ENCODE data around the gene ZNRF1. TPM values are rescaled to one million over a fixed set of nuclear protein-coding genes. Genes with fewer than 3 reads are reported as not detected.
"Not testable (repeated sequence)": the region's sequence is repeated elsewhere in the genome, so short reads cannot be mapped to it uniquely, and the experiment has no call there.

The ZNRF1 gene
- total RNA-seq, 4 donors from 2014 or later = 18.2 to 28.3 (median 23.6) TPM

DNA sequence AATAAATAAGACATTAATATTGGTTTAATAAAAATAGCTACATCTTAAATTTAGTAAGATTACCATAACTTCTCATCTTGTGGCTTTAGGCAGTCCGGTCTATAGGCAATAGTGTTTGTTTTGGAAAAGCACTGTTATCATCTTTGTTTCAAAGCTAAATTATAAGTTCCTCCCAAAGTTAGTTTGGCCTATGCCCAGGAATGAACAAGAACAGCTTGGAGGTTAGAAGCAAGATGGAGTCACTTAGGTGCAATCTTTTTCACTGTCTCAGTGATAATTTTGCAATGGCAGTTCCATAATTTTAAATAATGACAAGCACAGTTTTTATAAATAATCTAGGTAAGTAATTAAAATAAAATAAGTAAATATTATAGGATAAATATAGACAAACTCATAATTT, 123.8 kb downstream of the ZNRF1 start:
- H3K4me3 ChIP-seq = no peak overlapping the region
- H3K4me1 ChIP-seq = no peaks in the 10 kb centered on the region
- DNase-seq (ENCODE audit: extremely low spot score) = no peak
- H3K27ac ChIP-seq (replicated peaks in 1 of 4) = no peak overlapping the region
- H3K36me3 ChIP-seq = no peaks in the 10 kb centered on the region
- no peak for TF ChIP-seq POLR2AphosphoS5 (IDR thresholded peaks at IDR 0.05)
- TF ChIP-seq POLR2A (IDR thresholded peaks at IDR 0.05; ENCODE audit: low read depth) = no peak
- TF ChIP-seq EP300 (IDR thresholded peaks at IDR 0.05) = no peak
- TF ChIP-seq, protein P1, sequence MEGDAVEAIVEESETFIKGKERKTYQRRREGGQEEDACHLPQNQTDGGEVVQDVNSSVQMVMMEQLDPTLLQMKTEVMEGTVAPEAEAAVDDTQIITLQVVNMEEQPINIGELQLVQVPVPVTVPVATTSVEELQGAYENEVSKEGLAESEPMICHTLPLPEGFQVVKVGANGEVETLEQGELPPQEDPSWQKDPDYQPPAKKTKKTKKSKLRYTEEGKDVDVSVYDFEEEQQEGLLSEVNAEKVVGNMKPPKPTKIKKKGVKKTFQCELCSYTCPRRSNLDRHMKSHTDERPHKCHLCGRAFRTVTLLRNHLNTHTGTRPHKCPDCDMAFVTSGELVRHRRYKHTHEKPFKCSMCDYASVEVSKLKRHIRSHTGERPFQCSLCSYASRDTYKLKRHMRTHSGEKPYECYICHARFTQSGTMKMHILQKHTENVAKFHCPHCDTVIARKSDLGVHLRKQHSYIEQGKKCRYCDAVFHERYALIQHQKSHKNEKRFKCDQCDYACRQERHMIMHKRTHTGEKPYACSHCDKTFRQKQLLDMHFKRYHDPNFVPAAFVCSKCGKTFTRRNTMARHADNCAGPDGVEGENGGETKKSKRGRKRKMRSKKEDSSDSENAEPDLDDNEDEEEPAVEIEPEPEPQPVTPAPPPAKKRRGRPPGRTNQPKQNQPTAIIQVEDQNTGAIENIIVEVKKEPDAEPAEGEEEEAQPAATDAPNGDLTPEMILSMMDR (IDR thresholded peaks at IDR 0.05) = no peak
- intact Hi-C loops (cut with DNase I) = no loop called here
- no peaks in the 10 kb centered on the region for H3K27me3 ChIP-seq
- 91% methylated on average over 1 of the region's 1 CpG for WGBS
- H3K9me3 ChIP-seq = peaks cover 0 to 13% (median 6%) of the 10 kb centered on the region in 4 donors

GRCh38 chr16:75127713-75128415, 129.0 kb downstream of the ZNRF1 start:
- no peaks in the 10 kb centered on the region for H3K9me3 ChIP-seq
- no peaks in the 10 kb centered on the region for H3K4me1 ChIP-seq
- no peaks in the 10 kb centered on the region for H3K36me3 ChIP-seq
- WGBS = 83% methylated on average over 4 of the region's 4 CpGs
- H3K4me3 ChIP-seq = no peak overlapping the region
- H3K27ac ChIP-seq (replicated peaks in 1 of 4) = no peak overlapping the region
- no peaks in the 10 kb centered on the region for H3K27me3 ChIP-seq
- intact Hi-C loops (cut with DNase I) = no loop called here
- TF ChIP-seq, protein P1 (IDR thresholded peaks at IDR 0.05) = no peak
- TF ChIP-seq POLR2A (IDR thresholded peaks at IDR 0.05; ENCODE audit: low read depth) (no peak), POLR2AphosphoS5 (IDR thresholded peaks at IDR 0.05) (no peak), EP300 (IDR thresholded peaks at IDR 0.05) (no peak)
- no peak for DNase-seq (ENCODE audit: extremely low spot score)

DNA sequence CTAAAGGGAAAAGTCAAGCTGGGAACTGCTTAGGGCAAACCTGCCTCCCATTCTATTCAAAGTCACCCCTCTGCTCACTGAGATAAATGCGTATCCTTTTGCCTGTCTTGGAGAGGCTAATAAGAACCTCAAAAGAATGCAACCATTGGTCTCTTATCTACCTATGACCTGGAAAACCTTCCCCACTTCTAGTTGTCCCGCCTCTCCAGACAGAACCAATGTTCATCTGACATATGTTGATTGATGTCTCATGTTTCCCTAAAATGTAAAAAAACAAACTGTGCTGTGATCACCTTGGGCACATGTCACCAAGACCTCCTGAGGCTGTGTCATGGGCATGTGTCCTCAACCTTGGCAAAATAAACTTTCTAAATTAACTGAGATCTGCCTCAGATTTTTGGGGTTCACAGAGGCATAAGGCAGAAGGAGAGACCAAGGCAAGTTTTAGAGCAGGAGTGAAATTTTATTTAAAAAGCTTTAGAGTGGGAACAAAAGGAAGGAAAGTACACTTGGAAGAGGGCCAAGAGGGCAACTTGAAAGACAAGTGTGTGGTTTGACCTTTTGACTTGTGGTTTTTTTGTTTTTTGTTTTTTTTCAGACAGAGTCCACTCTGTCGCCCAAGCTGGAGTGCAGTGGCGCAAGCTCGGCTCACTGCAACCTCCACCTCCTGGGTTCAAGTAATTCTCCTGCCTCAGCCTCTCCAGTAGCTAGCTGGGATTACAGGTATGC, 130.8 kb downstream of the ZNRF1 start:
- 68% methylated on average over 5 of the region's 5 CpGs for WGBS

DNA sequence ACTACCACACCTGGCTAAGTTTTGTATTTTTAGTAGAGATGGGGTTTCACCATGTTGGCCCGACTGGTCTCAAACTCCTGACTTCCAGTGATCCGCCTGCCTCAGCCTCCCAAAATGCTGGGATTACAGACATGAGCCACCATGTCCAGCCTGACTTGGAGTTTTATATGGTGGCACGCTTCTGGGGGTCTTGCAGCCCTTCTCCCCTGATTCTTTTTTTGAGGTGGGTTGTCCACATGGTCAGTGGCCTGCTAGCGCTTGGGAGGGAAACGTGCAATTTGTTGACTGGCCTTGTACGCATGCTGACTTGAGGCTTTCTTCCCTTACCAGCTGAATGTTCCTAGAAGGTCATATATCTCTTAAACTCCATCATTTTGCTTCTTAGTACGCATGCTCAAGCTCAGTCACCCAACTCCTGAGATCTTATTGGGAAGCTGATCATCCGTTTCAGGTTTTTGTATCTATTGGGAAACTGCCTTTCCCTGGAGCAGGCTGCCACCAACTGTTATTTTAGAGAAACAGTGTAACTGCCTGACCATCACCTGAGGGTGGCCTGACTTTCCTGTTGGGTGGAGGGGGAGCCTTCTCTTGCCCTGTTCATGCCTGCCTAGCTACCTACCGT, 131.4 kb downstream of the ZNRF1 start:
- no peak for DNase-seq (ENCODE audit: extremely low spot score)
- Histone ChIP-seq H3K4me3 (no peak overlapping the region), H3K36me3 (no peaks in the 10 kb centered on the region), H3K4me1 (no peaks in the 10 kb centered on the region), H3K9me3 (no peaks in the 10 kb centered on the region), H3K27me3 (no peaks in the 10 kb centered on the region), H3K27ac (replicated peaks in 1 of 4) (no peak overlapping the region)
- no peak for TF ChIP-seq POLR2A (IDR thresholded peaks at IDR 0.05; ENCODE audit: low read depth)
- TF ChIP-seq, protein P1 (IDR thresholded peaks at IDR 0.05) = no peak
- TF ChIP-seq POLR2AphosphoS5 (IDR thresholded peaks at IDR 0.05) = no peak
- TF ChIP-seq EP300 (IDR thresholded peaks at IDR 0.05) = no peak
- intact Hi-C loops (cut with DNase I) = no loop called here
- 81% methylated on average over 9 of the region's 9 CpGs for WGBS

More for the DNA sequence above, 130.8 kb downstream of the ZNRF1 start:
- H3K9me3 ChIP-seq; H3K36me3 ChIP-seq; H3K4me3 ChIP-seq; H3K27me3 ChIP-seq; H3K4me1 ChIP-seq; intact Hi-C loops (cut with DNase I); H3K27ac ChIP-seq (replicated peaks in 1 of 4); DNase-seq (ENCODE audit: extremely low spot score): not testable (repeated sequence)

DNA sequence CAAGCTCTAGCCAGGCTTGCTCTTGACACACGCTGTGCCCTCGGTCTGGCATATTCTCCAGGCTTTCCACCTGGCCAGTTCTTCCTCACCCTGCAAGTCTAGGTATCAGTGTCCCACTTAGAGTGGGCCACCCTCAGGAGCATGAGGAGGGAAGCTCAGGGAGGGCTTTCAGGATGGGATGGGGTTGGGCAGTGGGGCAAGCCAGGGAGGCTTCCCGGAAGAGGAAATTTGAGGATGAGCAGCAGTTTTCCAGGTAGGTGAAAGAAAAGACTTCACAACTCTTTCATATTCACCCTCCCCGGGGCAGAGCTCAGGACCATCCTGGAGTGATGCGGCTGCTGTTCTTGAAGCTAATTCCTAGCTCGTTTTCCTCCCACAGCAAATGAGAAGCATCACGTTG, 132.3 kb downstream of the ZNRF1 start:
- Histone ChIP-seq H3K4me3 (no peak overlapping the region), H3K36me3 (no peaks in the 10 kb centered on the region), H3K27ac (replicated peaks in 1 of 4) (no peak overlapping the region), H3K9me3 (no peaks in the 10 kb centered on the region), H3K27me3 (no peaks in the 10 kb centered on the region), H3K4me1 (no peaks in the 10 kb centered on the region)
- intact Hi-C loops (cut with DNase I) = no loop called here
- WGBS = 72% methylated on average over 7 of the region's 7 CpGs
- DNase-seq (ENCODE audit: extremely low spot score) = no peak
- TF ChIP-seq POLR2AphosphoS5 (IDR thresholded peaks at IDR 0.05) = no peak
- TF ChIP-seq, protein P1 (IDR thresholded peaks at IDR 0.05) = no peak
- TF ChIP-seq EP300 (IDR thresholded peaks at IDR 0.05) = no peak
- no peak for TF ChIP-seq POLR2A (IDR thresholded peaks at IDR 0.05; ENCODE audit: low read depth)
